SIG-M5 treated with dmso at 0.1 percent for 504 hours (cell line): ENCODE measurements around the gene OR5H6.
"Not testable (repeated sequence)": the region's sequence is repeated elsewhere in the genome, so short reads cannot be mapped to it uniquely, and the experiment has no call there.

Source experiments
- DNase-seq: peaks from one replicate; lab custom pipeline; 2025; ENCODE audit not compliant: unreplicated experiment; lab: John Stamatoyannopoulos, UW

OR5H6 gene

GRCh38 chr3:98263944-98264343 lies at the start of gene OR5H6:
TSS of gene OR5H6 (plus strand) at chr3:98264244. CDS start at chr3:98264333, 89 bp downstream.
- DNase-seq: no peak

- no peak for DNase-seq
Measured at GRCh38 chr3:98215051-98215450, 49.0 kb upstream of the OR5H6 start.

- DNase-seq: no peak
Measured at GRCh38 chr3:98223907-98224672, 40.0 kb upstream of the OR5H6 start.

- no peak for DNase-seq
Measured at GRCh38 chr3:98232489-98232888, 31.6 kb upstream of the OR5H6 start.

- DNase-seq: no peak
Measured at GRCh38 chr3:98233468-98233867, 30.6 kb upstream of the OR5H6 start.

GRCh38 chr3:98240131-98240530 lies 23.9 kb upstream of the OR5H6 start:
- DNase-seq: peak; percentile 73

GRCh38 chr3:98242155-98242554 lies 21.9 kb upstream of the OR5H6 start:
- DNase-seq: no peak

GRCh38 chr3:98243843-98244242 lies 20.2 kb upstream of the OR5H6 start:
- DNase-seq: no peak

- DNase-seq: no peak
Measured at GRCh38 chr3:98246142-98246541, 17.9 kb upstream of the OR5H6 start.

- not testable (repeated sequence) for DNase-seq
Measured at GRCh38 chr3:98256026-98256425, 8.0 kb upstream of the OR5H6 start.

- no peak for DNase-seq
Measured at GRCh38 chr3:98259707-98260106, 4.3 kb upstream of the OR5H6 start.

GRCh38 chr3:98262046-98262445 lies 2.0 kb upstream of the OR5H6 start:
- no peak for DNase-seq

- DNase-seq: no peak
Measured at GRCh38 chr3:98269846-98270245, 5.8 kb downstream of the OR5H6 start.

GRCh38 chr3:98272126-98272525 lies 8.1 kb downstream of the OR5H6 start:
- DNase-seq: no peak

GRCh38 chr3:98274914-98275313 lies 10.9 kb downstream of the OR5H6 start:
- DNase-seq: no peak

- DNase-seq: no peak
Measured at GRCh38 chr3:98282205-98282604, 18.2 kb downstream of the OR5H6 start, which contains the start of gene OR5H2. TSS of gene OR5H2 (plus strand) at chr3:98282505. CDS start at chr3:98282903, 398 bp downstream.

- no peak for DNase-seq
Measured at GRCh38 chr3:98290916-98291315, 26.9 kb downstream of the OR5H6 start.

- no peak for DNase-seq
Measured at GRCh38 chr3:98291332-98291957, 27.4 kb downstream of the OR5H6 start.
